GF-D8 (cell line): Measurements from ENCODE around the gene U2SURP.

Experiments
- DNase-seq: peaks from one replicate; lab custom pipeline; 2025; lab: John Stamatoyannopoulos, UW

Gene U2SURP

DNA sequence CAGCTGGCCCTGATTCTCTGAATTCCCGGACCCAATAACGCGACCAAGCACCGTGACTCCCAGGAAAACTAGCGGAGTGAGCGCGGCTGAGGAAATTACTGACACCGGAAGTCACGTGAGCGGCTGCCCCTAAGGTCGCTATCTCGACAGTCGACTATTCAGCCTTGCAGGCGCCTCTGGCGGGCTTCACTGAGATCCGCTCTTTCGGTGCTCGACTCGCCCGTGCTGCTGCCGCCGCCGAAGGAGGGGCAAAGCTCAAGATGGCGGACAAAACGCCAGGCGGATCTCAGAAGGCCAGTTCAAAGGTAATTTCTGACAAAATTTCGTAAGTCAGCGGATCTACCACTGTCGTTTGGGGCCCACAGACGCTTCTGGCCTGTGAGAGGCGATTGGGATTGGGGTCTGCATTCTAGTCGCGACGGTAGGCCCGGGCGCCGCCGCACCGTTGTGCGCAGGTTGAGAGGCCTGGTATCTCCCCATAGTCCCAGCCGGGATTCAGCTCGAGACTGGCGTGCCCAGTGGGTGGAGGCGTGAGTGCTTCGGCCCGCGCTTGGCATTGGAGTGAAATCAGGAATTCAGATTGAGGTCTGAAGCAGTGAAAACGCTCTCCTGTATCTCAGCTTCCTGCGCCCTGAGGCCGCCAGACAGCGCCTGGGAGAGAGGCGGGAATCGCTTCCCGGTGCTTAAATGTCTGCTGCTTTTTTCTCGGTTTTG, at the start of gene U2SURP:
TSS of gene U2SURP (plus strand) at position 202 of the 714 bp plus-strand sequence. CDS start at position 261, 59 bp downstream.
- peak; percentile 88 for DNase-seq

DNA sequence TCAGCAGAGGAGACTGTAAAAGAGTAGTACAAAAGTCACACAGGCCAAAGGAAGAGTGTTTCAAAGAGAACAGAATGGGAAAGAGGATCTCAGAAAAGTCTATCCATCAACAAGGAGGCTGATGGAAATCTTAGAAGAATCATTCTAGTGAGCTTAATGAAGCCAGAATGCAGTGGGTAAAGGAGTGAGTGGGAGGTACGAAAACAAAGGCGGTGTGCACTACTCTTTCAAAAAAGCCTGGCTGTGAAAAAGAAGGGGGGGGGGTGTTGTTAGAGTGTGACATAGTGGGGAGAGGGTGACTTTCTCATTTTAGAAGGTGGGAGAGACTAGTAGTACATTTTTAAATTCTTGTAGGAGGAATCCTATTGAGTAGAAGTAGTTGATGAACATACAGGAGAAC, 49.6 kb upstream of the U2SURP start:
- DNase-seq, result no peak

DNA sequence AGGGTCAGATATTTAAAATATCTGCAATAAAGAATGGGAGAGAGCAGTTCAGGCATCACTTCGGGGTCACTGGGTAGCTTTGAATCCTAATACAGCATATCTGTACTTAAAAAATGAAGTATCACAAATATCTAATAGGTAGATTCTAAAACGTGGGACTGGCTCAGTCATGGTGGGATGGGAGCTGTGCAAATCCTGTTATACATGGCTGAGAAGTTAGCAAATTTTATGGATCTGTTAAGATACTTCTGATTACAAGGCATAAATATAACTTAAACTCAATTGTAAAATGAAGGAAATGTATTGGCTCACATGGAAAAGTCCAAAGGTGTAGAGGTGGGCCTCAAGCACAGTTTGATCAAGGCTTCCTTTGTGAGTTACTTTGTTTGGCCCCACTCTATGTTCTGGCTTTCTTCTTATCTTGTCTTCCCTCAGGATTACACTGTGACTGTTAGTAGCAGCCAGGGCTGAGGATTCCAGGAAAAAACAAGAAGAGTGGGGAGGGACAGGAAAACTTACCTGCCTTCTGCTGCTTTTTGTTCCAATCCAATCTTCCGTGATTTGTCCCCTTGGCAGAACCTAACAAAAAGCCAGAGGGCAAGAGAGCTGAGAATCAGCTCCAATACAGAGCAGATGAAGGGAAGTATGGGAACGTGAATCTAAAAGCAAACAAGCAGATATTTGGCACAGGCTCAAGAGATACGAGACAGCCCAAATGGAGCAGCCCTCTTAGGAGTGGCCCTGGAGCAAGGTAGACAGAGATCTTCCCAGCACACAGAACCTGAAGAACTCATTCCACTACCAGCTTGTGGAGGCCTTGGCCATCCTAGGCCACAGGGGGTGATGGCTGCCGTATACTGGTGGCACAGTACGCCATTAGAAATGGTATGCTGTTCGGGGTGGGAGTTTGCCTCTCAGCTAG, 48.8 kb upstream of the U2SURP start:
- no peak for DNase-seq

DNA sequence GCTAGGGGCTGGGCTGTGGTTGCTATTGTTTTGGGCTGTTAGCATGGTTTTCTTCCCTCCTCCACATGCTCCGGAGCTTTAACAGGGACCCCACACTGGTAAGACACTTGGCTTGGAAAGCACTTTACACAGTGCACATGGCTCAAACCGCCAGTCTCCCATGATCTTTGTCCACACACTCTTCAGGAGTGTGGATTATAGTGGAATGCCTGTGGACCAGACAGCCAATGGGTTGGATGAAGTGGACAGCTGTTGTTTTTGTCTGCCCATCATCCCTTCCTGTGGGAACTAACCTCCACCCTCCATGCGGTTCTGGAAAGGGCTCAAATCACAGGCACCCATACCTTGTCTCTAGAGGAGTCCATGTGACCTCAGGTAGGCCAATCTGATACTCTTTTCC, 47.9 kb upstream of the U2SURP start:
- DNase-seq, result no peak

DNA sequence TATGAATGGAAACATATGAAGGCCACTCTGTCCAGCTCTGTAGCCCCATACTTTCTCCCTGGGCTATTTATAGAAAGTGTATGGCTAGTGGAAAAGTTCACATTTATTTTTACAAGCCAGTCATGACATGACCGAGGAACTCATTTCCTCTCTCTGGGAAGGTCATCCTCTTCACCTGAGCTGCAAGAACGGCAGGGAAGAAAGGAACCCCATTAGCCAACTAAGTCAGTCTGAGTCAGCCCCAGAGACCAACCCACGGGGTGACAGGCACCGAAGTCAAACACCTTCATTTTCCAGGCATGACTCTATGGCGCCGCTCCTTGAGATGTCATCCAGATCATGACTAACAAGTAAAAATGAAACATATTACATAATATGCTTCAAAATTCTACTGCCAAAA, 42.7 kb upstream of the U2SURP start:
- no peak for DNase-seq

DNA sequence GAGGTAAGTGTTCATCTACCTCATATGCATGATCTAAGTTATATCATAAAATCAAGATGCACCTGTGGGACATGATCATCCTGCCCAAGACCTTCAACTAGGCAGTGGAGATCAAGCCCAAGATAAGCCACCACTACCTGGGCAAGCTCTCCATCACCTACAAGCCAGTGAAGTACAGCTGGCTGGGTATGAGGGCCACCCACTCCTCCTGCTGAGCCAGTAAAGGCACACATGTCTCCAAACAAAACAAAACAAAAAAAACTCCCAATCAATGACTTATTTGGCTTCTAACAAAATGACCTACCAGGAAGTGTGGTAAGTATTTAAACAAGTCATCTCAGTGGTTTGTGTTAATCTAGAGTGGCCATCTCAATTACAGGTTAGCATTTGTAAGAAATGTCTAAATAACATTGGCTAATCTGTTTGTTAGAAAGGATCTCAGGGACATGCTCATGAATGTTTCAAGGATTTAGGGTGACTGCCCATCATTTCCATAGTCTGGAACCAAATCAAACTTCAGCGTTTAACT, 41.0 kb upstream of the U2SURP start:
- no peak for DNase-seq

DNA sequence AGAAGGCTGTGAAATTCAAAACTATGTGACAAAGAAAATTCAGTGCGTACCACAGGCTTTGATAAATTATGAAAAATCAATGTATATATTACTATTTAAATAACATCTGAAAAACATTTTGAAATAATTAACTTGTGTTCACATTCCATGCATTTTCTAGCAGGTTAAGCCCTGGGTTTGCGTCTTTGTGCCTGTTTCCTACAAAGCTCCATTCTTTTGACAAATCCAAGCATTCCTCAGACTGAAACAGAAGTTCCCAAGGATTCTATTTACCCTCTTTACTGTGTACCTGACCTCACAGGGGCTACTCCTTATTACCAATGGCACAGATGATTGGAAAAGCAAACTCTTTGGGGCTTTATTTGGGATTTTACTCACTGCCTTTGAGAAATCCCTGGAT, 39.8 kb upstream of the U2SURP start:
- DNase-seq, result no peak

DNA sequence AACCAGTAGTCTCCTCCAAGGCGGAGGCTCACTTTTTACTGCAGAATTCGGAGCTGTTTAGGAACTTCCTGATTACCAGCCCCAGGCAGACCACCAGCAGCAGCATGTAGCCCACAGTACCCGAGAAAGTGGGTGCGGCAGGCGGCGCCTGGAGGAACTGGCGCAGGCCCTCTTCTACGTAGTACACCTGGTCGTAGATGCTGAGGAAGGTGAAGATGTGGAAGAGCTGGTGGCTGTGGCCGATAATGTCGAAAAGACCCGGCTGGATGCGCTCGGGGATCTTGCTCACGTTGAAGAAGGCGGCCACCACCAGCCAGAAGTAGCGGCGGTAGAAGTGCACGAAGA, 39.2 kb upstream of the U2SURP start:
- DNase-seq, result no peak

DNA sequence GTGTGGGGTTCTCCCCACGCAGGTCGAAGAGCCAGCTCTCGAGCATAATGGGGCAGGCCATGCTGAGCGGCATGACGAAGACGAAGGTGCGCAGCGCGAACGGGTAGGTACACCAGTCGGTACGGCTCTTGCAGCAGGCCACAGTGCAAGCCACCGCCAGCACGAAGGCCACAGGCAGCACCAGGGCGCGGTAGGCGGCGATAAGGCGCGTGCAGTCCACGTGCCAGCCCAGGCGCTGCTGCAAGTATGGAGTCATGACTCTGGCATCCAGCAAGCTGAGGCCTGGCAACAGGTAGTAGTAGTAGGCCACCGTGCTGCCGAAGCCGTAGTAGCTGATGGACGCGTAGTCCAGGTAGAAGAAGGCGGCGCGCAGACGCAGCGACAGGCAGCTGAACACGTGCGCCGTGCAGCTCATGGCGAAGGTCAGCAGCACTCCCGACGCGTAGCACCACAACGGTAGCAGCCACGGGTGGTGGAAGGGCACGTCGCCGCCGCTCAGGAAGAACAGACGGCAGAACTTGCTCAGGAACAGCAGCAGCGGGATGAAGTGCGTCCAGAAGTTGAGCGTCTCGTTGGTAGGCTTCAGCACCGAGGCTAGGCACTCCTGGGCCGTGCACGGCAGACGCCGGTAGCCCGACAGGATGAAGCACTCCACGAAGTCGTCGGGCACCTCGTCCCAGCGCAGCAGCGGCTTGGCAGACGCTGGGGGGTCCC, 38.7 kb upstream of the U2SURP start:
- DNase-seq, result no peak

DNA sequence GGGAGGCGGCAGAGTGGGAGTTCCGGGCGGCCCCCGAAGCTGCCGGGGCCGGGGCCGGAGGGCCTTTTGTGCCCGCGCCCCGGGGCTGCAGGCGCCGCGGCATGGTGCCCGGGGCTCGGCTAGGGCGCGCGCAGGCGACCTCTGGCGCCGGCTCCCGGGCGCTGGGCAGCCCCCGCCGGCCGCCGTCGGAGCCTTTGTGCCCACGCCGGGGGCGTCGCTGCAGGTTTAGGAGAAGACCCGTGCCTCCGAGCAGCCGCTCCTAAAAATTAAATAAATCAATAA, 38.2 kb upstream of the U2SURP start:
- no peak for DNase-seq

DNA sequence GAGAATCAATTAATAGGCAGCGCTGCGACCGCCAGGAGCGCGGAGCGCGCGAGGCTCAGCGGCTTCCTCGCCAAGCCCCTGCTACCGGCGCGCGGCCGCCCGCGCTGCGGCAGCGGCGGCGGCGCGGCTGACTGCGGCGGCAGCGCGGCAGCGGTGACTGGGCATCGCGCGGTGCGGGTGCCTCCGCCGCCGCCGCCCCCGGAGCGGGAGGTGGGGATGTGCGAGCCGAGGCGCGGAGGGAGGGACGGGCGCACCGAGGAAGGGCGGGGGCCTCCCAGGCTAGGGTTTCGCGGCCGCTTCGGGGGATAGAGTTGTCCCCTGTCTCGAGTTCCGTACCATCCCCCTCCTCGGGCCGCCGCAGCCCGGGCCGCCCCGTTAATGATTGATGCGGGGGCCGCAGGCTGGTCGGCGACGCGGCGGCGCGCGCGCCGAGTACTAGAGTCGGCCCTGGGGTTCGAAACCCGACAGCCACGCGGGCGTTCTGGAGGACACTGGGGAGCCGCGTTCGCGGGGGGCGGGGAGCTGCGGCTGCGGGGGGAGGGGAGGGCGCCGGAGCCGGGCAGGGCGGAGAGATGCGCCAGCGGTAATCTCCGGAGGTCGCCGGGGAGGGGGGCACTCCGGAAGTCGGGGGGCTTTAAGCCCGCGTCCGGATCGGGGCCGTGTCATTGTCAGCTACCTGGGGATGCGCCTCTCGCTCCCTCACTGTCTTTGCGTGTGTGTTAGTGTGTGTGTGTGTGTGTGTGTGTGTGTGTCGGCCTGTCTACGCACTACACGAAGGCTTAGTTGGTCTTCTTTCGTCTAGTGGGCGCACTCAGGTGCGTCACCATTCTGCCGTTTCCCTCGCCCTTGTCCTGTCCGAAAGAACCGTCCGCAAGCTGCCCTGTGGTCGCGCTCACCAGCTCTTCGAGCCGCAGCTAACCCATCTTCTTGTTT, 37.6 kb upstream of the U2SURP start, which contains the start of gene PAQR9:
TSS of gene PAQR9 (minus strand) at position 159 of the 933 bp plus-strand sequence. CDS start 338 bp downstream, outside the sequence.
- DNase-seq, result no peak

DNA sequence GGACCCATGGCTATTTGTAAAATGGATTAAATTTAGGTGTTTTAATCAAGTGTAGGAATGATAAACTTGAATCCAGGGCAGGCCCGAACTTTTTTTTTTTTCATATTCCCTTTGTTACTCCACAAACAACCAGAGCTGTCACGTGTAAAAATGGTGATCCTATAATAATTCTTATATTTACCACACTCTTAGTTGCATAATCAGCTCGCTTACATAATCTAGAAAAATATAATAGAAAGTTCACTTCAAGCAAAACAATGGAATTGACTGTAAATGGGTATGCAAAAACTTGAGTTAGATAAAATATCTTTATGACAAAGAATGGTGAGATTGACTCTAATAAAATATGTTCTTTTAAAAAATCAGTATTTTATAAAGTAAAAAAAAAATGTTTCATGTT, 35.8 kb upstream of the U2SURP start:
- no peak for DNase-seq

DNA sequence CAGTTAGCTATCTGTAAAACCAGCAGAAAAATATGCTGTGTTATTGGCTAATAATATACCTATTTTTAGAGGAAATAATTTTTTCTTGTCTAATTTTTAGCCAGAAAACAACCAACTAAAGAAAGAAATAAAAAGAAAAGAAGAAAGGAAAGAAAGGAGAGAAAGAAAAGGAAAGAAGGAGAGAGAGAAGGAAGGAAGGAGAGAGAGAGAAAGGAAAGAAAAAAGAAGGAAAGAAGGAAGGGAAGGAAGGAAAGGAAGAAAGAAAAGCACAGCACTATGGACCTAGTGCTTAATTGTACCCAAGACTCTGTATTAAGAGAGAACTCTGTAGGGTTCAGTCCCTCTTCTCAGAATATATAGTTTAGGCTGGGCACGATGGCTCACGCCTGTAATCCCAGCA, 34.6 kb upstream of the U2SURP start:
- no peak for DNase-seq

DNA sequence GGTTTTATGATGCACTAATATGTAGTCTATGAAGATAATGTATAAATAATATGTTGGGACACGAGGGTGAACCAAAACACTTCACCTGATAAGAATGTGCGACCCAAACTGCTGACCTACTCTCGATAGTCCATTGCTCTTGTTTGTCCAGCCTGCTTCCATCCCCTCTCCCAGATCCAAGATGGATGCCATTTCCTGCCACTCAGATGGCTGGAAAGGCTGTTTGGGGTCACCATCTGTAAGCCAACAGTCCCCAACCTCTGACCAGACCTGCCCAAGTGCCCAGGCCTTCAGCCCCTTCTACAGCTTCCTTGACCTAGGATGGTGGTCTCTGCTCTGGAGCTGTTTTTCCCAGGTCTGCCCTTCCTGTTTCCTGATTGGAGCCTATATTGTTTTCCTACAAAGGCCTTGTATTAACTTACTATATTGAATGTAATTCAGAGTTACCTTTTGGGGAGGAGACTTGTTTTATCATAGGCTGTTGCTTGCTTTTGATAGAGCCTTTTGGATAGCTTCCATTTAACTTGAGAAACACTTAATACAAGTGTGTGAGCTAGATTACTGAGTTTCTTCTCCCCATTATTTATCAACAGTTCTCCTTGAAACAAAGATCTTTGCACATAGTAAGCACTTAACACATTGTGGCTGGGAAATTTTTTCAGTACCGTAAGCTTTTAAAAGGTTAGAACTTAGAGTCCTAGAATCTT, 32.9 kb upstream of the U2SURP start:
- no peak for DNase-seq

DNA sequence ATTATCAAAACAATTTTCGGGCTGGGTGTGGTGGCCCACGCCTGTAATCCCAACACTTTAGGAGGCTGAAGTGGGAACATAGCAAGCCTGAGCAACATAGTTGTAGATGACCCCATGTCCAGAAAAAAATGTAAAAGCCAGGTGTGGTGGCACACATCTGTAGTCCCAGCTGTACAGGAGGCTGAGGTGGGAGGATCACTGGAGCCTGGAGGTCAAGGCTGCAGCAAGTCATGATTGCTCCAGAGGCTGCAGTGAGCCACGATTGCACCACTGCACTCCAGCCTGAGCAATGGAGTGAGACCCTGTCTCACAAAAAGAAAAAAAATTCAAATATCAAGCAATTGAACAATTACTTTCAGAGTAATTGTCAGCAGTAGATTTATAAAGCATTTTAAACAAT, 29.9 kb upstream of the U2SURP start:
- DNase-seq, result no peak

DNA sequence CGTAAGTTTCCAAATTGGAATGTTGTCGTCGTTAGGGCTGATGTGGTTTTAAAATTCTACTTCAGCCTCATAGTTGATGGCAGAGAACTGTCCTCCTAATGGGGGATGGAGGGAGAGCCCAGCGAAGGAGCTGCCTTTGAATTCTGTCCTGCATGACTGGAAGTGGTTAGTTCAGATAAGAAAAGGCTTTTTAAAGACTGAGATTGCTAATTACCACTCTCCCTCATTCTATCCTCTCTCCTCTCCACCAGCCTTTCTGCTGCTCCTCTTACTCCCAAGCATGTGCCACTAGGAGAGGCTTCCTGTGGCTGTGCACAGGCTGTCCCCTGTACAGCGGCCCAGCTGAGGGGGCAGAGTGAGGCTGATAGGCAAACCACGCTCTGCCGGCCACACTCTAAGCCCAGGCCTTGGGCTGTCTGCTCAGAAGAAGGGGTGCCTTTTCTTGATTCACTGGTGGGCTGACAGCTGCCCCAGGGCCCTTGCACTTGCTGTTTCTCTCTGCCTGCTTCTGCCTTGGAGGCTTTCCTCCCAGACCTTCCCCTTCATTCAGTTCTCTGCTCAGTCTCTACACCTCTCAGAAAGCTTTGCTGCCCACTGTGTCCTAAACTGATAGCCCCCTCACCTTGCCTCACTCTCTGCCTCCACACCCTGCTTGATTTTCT, 29.1 kb upstream of the U2SURP start:
- DNase-seq, result no peak

DNA sequence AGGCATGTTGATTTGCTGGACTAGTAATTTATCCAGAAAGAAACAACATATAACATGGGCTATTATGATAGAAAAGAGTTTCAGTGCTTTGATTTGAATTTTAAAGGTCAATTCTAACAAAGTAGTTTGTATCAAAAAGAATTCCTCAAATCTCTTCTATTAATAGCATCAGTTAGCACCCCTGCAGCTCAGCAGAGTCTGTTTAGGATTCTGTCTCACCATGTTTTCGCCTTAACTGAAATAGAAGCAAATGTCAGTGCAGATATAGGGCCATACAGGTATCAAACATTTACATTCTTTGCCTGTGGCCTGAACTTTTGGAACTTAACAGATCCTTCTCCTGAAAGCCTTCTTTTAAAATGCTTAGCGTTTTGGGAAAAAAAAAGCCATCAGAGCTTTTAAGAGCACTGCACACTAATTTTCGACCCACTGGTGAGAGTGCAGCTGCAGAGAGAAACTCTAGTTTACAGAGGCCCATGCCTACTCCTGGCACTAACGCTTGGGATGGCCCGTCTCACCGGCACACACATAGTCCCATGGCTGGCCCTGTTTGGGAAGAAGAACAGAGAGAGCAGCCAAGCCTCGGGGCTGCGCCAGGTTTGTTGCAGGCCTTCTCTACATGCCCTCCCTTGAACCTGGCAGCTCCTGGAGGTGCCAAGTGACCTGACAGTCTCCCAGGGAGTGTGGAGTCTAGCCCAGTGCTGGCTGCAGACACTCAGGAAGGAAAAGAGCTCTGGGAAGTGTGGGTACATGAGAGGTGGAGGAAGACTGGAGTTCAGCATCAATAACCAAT, 28.0 kb upstream of the U2SURP start:
- DNase-seq, result no peak

DNA sequence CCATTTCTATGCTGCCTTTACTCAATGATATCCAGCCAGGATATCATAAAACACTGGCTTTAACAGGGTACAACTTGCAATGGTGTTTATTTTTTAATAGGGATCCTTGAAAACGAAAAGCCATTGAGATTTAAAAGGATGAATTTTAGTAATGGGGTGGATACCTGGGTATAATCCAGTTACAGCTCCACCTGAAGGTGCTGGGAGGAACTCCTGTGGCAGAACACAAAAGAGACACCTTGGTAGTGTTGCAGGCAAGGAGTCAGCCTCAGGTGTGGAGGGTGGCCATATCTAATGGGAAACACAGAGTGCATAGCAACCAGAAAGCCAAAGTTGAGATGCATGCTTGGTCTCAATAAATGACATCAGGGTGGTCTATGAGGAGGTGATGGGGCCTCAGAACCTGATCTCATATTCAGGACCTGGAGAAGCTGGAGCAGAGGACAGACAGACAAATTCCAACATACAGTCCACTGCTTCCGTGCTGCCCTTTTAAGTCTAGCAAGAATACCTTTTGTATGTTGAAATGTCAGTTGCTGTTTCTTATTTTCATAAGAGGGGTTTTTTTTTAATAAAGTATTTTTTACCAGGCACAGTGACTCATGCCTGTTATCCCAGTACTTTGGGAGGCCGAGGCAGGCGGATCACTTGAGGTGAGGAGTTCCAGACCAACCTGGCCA, 25.9 kb upstream of the U2SURP start:
- no peak for DNase-seq
